Melanocyte of skin (primary cell): ENCODE data around the gene RAD1. TPM values are rescaled to one million over a fixed set of nuclear protein-coding genes. Genes with fewer than 3 reads are reported as not detected.

Source experiments
- total RNA-seq, 2 donors: library from RNA; depleted of rRNA; stranded (reverse); fragments of >200 nt; gene quantifications; 2 replicates each; pipeline ENCODE4 v1.2.3, GENCODE V29; 2012

Gene RAD1, protein sequence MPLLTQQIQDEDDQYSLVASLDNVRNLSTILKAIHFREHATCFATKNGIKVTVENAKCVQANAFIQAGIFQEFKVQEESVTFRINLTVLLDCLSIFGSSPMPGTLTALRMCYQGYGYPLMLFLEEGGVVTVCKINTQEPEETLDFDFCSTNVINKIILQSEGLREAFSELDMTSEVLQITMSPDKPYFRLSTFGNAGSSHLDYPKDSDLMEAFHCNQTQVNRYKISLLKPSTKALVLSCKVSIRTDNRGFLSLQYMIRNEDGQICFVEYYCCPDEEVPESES
- total RNA-seq, result 10 to 100 TPM; 21.0 to 35.0 TPM

DNA sequence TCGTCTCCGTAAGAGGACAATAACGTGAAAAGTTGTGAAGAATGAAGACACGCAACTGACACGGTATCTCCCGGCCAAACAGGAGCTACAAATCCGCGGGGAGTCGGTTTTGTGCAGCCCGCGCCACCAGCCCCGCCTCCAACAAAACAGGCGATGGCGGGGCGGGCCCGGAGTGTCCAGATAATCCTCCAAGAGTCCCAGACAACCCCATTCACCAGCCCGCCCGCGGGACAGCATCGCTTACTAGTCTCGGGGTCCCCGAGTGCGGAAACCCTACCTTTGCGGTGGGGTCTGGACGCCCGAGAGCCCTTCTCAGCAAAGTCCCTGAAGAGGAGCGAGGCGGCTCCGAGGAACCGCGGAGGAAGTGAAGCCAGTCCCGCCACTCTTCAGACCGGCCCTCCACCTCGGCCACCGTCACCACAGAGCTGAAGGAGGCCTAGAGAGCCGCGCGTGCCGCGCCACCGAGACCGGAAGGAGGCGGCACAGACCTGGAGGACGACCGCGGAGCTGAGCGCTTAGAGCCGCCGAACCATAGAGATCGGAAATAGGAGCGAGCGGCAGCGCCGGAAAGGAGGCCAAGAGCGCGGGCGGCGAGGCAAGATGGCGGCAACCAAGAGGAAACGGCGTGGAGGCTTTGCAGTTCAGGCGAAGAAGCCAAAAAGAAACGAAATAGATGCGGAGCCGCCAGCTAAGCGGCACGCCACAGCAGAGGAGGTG lies at the start of gene RAD1, which contains the start of gene BRIX1:
Gene RAD1 (minus strand): TSS at position 366 of the 717 bp plus-strand sequence. CDS start 612 bp downstream, outside the sequence.
Gene BRIX1 (plus strand): TSS at position 573 of the 717 bp plus-strand sequence. CDS start 28 bp downstream, at position 601.

DNA sequence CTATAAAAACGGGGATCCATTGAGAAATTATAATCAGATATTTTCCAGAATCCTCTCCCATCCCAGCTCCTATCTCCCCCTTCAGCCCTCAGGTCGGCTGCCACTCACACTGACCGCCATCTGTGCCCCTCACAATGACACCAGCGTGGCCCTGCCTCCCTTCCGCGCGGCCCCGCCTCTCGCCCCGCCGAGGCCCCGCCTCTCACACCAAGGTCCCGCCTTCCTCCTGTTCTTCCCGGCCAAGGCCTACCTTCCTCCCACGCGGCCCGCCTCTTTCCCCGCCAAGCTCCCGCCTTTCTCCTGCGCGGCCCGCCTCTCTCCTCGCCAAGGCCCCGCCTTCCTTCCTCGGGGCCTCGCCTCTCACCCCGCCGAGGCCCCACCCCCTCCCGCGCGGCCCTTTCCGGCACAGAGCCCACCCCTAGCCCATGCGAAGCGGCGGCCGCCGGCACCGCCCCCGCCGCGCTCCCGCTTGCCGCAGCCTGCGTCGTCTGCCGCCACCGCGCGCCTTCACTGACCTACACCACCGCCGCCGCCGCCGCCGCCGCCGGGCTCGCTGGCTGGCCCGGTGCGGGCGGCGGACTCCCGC lies 13.9 kb upstream of the RAD1 start, which contains the start of gene DNAJC21:
Gene DNAJC21 (plus strand): TSS at position 426 of the 586 bp plus-strand sequence. CDS start 261 bp downstream, outside the sequence.

Other genes with a start within 250 kb of the RAD1 start
- gene TTC23L, start 76.3 kb downstream of the RAD1 start, total RNA-seq, result 1 to 10 TPM in 1 of 2 donors, under 1 TPM in 1; under 0.01 to 1.4 TPM
- gene BRIX1, start 207 bp upstream of the RAD1 start, total RNA-seq, result 10 to 100 TPM; 26.8 to 76.6 TPM
- 10 to 100 TPM; 12.7 to 16.7 TPM for gene DNAJC21, start 14.1 kb upstream of the RAD1 start, total RNA-seq
- not detected for gene AGXT2, start 132.4 kb upstream of the RAD1 start, total RNA-seq